Mesendoderm (in vitro differentiated cells): ENCODE results near the gene SHMT2.
"Not testable (repeated sequence)": the region's sequence is repeated elsewhere in the genome, so short reads cannot be mapped to it uniquely, and the experiment has no call there.

Experiments
- DNase-seq: peaks from one replicate; pipeline ENCODE4 v3.0.0; 2013
- H2AK5ac ChIP-seq: 2 replicates; pipeline ENCODE4 v1.6.1; 2013; ENCODE audit warnings: low read length, inconsistent platforms
- H2BK120ac ChIP-seq: 2 replicates; pipeline ENCODE4 v1.6.1; 2013; ENCODE audit warnings: low read depth, mild to moderate bottlenecking, low read length, moderate library complexity, mixed read lengths
- H2BK15ac ChIP-seq: replicated peaks from 2 replicates; pipeline ENCODE4 v1.6.1; 2013; ENCODE audit warnings: low read depth, mild to moderate bottlenecking, moderate library complexity
- H2BK5ac ChIP-seq: 2 replicates; pipeline ENCODE4 v1.6.1; 2013; ENCODE audit warnings: low read length, inconsistent platforms
- H3K18ac ChIP-seq: 2 replicates; pipeline ENCODE4 v1.6.1; 2013; ENCODE audit warnings: mild to moderate bottlenecking, low read length, mixed read lengths
- H3K23ac ChIP-seq: one replicate; pipeline ENCODE4 v1.6.1; 2013; ENCODE audit warnings: low read length
- H3K27ac ChIP-seq: 2 replicates; pipeline ENCODE4 v1.5.1; 2013; ENCODE audit warnings: low read depth, mild to moderate bottlenecking, inconsistent platforms, low read length, moderate library complexity
- H3K27me3 ChIP-seq: 2 replicates; pipeline ENCODE4 v1.6.1; 2013; ENCODE audit warnings: low read length, control low read depth, mild to moderate bottlenecking, inconsistent platforms; ENCODE audit not compliant: insufficient read depth, poor library complexity
- H3K36me3 ChIP-seq: 2 replicates; pipeline ENCODE4 v1.6.1; 2013; ENCODE audit warnings: low read length, inconsistent platforms; ENCODE audit not compliant: control insufficient read depth, insufficient read depth
- H3K4ac ChIP-seq: one replicate; pipeline ENCODE4 v1.6.1; 2013; ENCODE audit warnings: low read depth, mild to moderate bottlenecking, low read length, moderate library complexity
- H3K4me1 ChIP-seq: 2 replicates; pipeline ENCODE4 v1.6.1; 2013; ENCODE audit warnings: low read depth, low read length, inconsistent platforms; ENCODE audit not compliant: control insufficient read depth
- H3K4me2 ChIP-seq: 2 replicates; pipeline ENCODE4 v1.6.1; 2013; ENCODE audit warnings: low read length
- H3K4me3 ChIP-seq: 2 replicates; pipeline ENCODE4 v1.5.1; 2013; ENCODE audit warnings: mild to moderate bottlenecking, low read length
- H3K56ac ChIP-seq: one replicate; pipeline ENCODE4 v1.6.1; 2013; ENCODE audit warnings: low read length
- H3K79me1 ChIP-seq: 2 replicates; pipeline ENCODE4 v1.6.1; 2013; ENCODE audit warnings: low read length, inconsistent platforms
- H3K79me2 ChIP-seq: 2 replicates; pipeline ENCODE4 v1.6.1; 2013; ENCODE audit warnings: mild to moderate bottlenecking, low read length; ENCODE audit not compliant: control insufficient read depth, insufficient read depth
- H3K9ac ChIP-seq: 2 replicates; pipeline ENCODE4 v1.6.1; 2013; ENCODE audit warnings: low read length, inconsistent platforms
- H4K5ac ChIP-seq: one replicate; pipeline ENCODE4 v1.6.1; 2013; ENCODE audit warnings: low read length
- H4K8ac ChIP-seq: one replicate; pipeline ENCODE4 v1.6.1; 2013; ENCODE audit warnings: low read depth, mild to moderate bottlenecking, control low read depth, low read length, moderate library complexity
- WGBS: extraction: QIAGEN DNeasy Blood & Tissue Kit; methylation state at CpG from one replicate; pipeline ENCODE4 v1.1.7; 2013; ENCODE audit warnings: low lambda C conversion rate, missing lambda C conversion rate; ENCODE audit not compliant: insufficient coverage; ENCODE audit errors: extremely low coverage; 5-methylcytosine and 5-hydroxymethylcytosine counted together

The SHMT2 gene

GRCh38 chr12:57272337-57273151 lies 43.0 kb downstream of the SHMT2 start:
- Histone ChIP-seq H4K5ac (peak overlapping the region; percentile 47), H2BK15ac (no peak overlapping the region), H3K79me2 (no peaks in the 10 kb centered on the region), H2BK120ac (no peak overlapping the region), H3K4me3 (no peak overlapping the region), H3K4me1 (peaks cover 12% of the 10 kb centered on the region), H3K27me3 (no peaks in the 10 kb centered on the region), H2AK5ac (peak overlapping the region; percentile 43), H3K9ac (peak overlapping the region; percentile 24), H3K56ac (peak overlapping the region; percentile 54), H3K4me2 (no peak overlapping the region), H3K27ac (peak overlapping the region; percentile 7), H3K23ac (no peak overlapping the region), H2BK5ac (peak overlapping the region; percentile 62), H3K18ac (no peak overlapping the region), H3K79me1 (no peaks in the 10 kb centered on the region), H3K4ac (no peak overlapping the region), H4K8ac (no peak overlapping the region), H3K36me3 (peaks cover 2% of the 10 kb centered on the region)
- DNase-seq, result peak; percentile 44
- WGBS, result no CpG with 5 or more reads among the region's 7 CpGs

GRCh38 chr12:57273516-57273915 lies 44.0 kb downstream of the SHMT2 start:
- Histone ChIP-seq H4K5ac (no peak overlapping the region), H3K23ac (no peak overlapping the region), H3K79me1 (no peaks in the 10 kb centered on the region), H3K27me3 (no peaks in the 10 kb centered on the region), H3K36me3 (peaks cover 2% of the 10 kb centered on the region), H3K9ac (no peak overlapping the region), H3K27ac (no peak overlapping the region), H3K4me2 (no peak overlapping the region), H4K8ac (no peak overlapping the region), H3K56ac (no peak overlapping the region), H3K4me3 (no peak overlapping the region), H3K79me2 (no peaks in the 10 kb centered on the region), H2BK5ac (no peak overlapping the region), H3K18ac (no peak overlapping the region), H2BK120ac (no peak overlapping the region), H3K4ac (no peak overlapping the region), H3K4me1 (peaks cover 12% of the 10 kb centered on the region), H2AK5ac (no peak overlapping the region), H2BK15ac (no peak overlapping the region)
- no peak for DNase-seq

GRCh38 chr12:57276233-57276632 lies 46.7 kb downstream of the SHMT2 start:
- H2BK5ac ChIP-seq, result not testable (repeated sequence)
- WGBS, result no CpG with 5 or more reads among the region's 6 CpGs

GRCh38 chr12:57276935-57277563 lies 47.5 kb downstream of the SHMT2 start:
- Histone ChIP-seq H3K36me3 (no peaks in the 10 kb centered on the region), H3K23ac (no peak overlapping the region), H2BK120ac (no peak overlapping the region), H3K79me2 (no peaks in the 10 kb centered on the region), H3K56ac (no peak overlapping the region), H2AK5ac (no peak overlapping the region), H3K18ac (no peak overlapping the region), H3K27ac (no peak overlapping the region), H4K5ac (no peak overlapping the region), H3K27me3 (no peaks in the 10 kb centered on the region), H3K9ac (no peak overlapping the region), H2BK15ac (no peak overlapping the region), H3K79me1 (no peaks in the 10 kb centered on the region), H3K4me2 (no peak overlapping the region), H2BK5ac (no peak overlapping the region), H3K4ac (no peak overlapping the region), H4K8ac (no peak overlapping the region), H3K4me3 (no peak overlapping the region), H3K4me1 (peaks cover 6% of the 10 kb centered on the region)
- WGBS, result no CpG with 5 or more reads among the region's 4 CpGs
- DNase-seq, result peak; percentile 58

More at GRCh38 chr12:57276233-57276632, 46.7 kb downstream of the SHMT2 start:
- H2AK5ac ChIP-seq, H2BK15ac ChIP-seq, H3K56ac ChIP-seq, DNase-seq, H3K4me2 ChIP-seq, H3K18ac ChIP-seq, H3K79me1 ChIP-seq, H4K5ac ChIP-seq, H3K27me3 ChIP-seq, H3K4me3 ChIP-seq, H3K36me3 ChIP-seq, H3K79me2 ChIP-seq, H3K23ac ChIP-seq, H3K9ac ChIP-seq, H3K4ac ChIP-seq, H2BK120ac ChIP-seq, H3K27ac ChIP-seq, H4K8ac ChIP-seq: not testable (repeated sequence)
- H3K4me1 ChIP-seq, result peaks cover 11% of the 10 kb centered on the region

GRCh38 chr12:57278465-57279381 lies 49.2 kb downstream of the SHMT2 start:
- Histone ChIP-seq H3K18ac (no peak overlapping the region), H2AK5ac (no peak overlapping the region), H3K4me2 (no peak overlapping the region), H2BK15ac (no peak overlapping the region), H3K36me3 (no peaks in the 10 kb centered on the region), H3K9ac (no peak overlapping the region), H3K79me1 (no peaks in the 10 kb centered on the region), H4K8ac (no peak overlapping the region), H2BK5ac (no peak overlapping the region), H3K27ac (no peak overlapping the region), H3K27me3 (no peaks in the 10 kb centered on the region), H3K4me3 (no peak overlapping the region), H3K4ac (no peak overlapping the region), H4K5ac (no peak overlapping the region), H3K79me2 (no peaks in the 10 kb centered on the region), H3K4me1 (no peaks in the 10 kb centered on the region), H3K56ac (no peak overlapping the region), H2BK120ac (no peak overlapping the region), H3K23ac (no peak overlapping the region)
- DNase-seq, result no peak
- no CpG with 5 or more reads among the region's 15 CpGs for WGBS
